Stimulated activated effector memory CD8-positive, alpha-beta T cell treated with anti-CD3 and anti-CD28 coated beads, Interleukin-12 subunit alpha, Interleukin-12 subunit beta, amount 100 ng/mL, for 72 hours (primary cell): ENCODE data around the gene AIP.
A peak's percentile ranks its signal among the peaks of the same experiment; 100 is the strongest.
"Not testable (repeated sequence)": the region's sequence is repeated elsewhere in the genome, so short reads cannot be mapped to it uniquely, and the experiment has no call there.

Experiments used
- ATAC-seq: fragments of 150-1000 bp; cut with Tn5 transposase; 2 replicates; pipeline ENCODE4 v1.10.0; 2021
- DNase-seq, 2 donors: peaks; one replicate each; pipeline ENCODE4 v3.0.0; 2021 to 2022; ENCODE audit warnings: low spot score in 2 of 2
- H3K27ac Mint-ChIP-seq: one replicate; pipeline ENCODE4 v1.8.0; 2022; ENCODE audit warnings: mild to moderate bottlenecking, mixed read lengths
- H3K36me3 Mint-ChIP-seq: one replicate; pipeline ENCODE4 v1.8.0; 2022; ENCODE audit warnings: mild to moderate bottlenecking, mixed read lengths
- H3K4me1 Mint-ChIP-seq: one replicate; pipeline ENCODE4 v1.8.0; 2022; ENCODE audit warnings: mixed read lengths
- H3K4me3 Mint-ChIP-seq: one replicate; pipeline ENCODE4 v1.8.0; 2022; ENCODE audit warnings: mild to moderate bottlenecking, mixed read lengths
- H3K9me3 Mint-ChIP-seq: one replicate; pipeline ENCODE4 v1.8.0; 2022; ENCODE audit warnings: mixed read lengths

Gene AIP

GRCh38 chr11:67458266-67458665 lies 24.6 kb upstream of the AIP start:
- Mint-ChIP-seq H3K4me3 (no peak overlapping the region), H3K36me3 (no peaks in the 10 kb centered on the region), H3K27ac (no peak overlapping the region), H3K9me3 (no peaks in the 10 kb centered on the region), H3K4me1 (peaks cover 6% of the 10 kb centered on the region)
- no peak for DNase-seq
- no peak for ATAC-seq

DNA sequence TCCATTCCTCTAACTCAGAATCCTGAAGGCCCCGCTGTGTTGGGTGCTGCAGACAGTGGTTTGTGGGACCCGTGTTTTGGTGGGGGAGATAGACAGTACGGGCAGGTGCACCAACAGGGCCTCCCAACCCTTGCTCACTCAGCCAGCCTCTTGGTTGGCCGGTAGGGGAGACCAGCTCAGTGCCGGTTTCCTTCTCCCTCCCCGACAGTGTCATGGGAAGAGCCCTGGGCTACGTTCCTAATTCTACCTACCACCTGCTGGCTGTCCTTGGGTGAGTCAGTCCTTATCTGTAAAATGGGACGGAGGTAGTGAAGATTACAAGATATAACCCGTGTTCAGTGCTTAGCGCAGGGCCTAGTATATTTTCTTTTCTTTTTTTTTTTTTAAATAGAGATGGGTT lies 19.6 kb upstream of the AIP start:
- no peak for DNase-seq
- no peak for ATAC-seq
- Mint-ChIP-seq H3K4me3 (no peak overlapping the region), H3K9me3 (no peaks in the 10 kb centered on the region), H3K27ac (no peak overlapping the region), H3K36me3 (peaks cover 6% of the 10 kb centered on the region), H3K4me1 (peaks cover 37% of the 10 kb centered on the region)

DNA sequence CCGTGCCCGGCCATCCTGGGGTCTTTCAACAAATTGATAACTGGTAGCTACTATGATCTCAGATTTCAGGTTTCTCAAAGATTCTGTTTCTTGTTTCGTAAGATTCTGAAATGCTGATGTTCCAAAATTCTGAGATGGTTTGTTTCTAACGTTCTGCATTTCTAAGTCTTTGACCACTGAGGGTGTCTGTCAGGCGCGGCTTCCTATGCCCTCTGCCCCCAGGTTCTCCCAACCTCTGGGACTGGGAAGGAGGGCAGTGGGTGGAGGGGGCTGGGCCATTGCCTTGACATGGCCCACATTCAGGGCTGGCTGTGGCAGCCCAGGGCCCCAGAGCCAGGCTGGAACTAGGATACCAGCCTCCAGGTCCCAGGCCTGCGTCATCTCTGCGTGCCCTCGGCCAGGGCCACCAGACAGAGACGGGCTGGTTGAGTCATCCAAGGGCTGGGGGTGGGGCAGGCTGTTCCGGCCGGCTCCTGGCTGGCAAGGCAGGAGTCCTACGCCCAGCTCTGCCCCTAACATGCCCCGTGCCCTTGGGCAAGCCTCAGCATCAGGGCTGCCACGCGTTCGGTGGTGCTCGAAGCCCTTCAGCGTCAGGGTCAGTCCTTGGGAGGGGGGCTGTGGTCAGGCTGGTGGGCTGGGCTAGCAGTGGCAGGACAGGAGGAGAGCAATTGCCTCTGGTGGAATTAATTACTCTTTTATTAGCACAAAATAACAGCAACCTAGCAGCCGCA lies 19.0 kb upstream of the AIP start:
- Mint-ChIP-seq H3K4me1 (peaks cover 41% of the 10 kb centered on the region), H3K9me3 (no peaks in the 10 kb centered on the region), H3K27ac (peak overlapping the region; percentile 94), H3K4me3 (peak overlapping the region; percentile 84), H3K36me3 (peaks cover 10% of the 10 kb centered on the region)
- DNase-seq (no peak), ATAC-seq (no peak)

DNA sequence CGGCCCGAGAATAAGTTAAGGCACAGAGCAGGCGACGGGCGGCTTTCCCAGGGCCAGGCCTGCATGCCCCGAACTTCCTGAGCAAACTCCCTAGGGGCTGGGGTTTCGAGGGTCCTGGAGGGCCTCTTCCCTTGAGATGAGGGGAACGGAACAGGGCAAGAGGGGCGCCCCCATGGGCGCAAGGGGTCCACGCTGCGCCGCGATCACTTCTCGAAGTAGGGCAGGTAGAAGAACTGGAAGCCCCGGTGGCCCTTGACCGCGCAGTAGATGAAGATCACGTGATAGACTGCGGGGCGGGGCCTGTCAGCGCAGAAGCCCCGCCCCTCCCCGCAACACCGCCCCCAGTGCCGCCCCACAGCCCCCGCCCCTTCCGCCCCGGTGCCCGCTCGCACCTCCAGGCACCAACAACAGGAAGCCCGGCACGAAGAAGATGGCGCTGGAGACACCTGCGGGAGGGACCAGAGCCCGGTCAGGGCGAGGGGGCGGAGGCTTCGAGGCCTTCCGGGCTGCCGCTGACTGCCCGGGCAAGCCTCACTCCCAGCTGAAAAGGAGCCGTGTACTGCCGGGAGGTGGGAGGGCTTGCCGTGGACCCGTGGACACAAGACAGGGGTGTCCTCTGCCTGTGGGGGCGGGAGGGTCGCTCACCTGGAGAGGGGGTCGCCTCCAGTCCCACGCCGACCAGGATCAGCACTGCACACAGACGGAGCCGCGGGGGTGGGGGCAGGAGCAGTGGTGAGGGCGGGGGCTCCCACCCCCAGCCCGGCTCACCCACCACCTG lies 18.2 kb upstream of the AIP start:
- Mint-ChIP-seq H3K36me3 (peaks cover 10% of the 10 kb centered on the region), H3K27ac (peak overlapping the region; percentile 94), H3K9me3 (no peaks in the 10 kb centered on the region), H3K4me1 (peaks cover 41% of the 10 kb centered on the region), H3K4me3 (peak overlapping the region; percentile 84)
- peak; percentile 79 to 92 for DNase-seq
- ATAC-seq, result peak; percentile 86

- Mint-ChIP-seq H3K4me3 (peak overlapping the region; percentile 84), H3K27ac (peak overlapping the region; percentile 94), H3K9me3 (no peaks in the 10 kb centered on the region), H3K36me3 (peaks cover 10% of the 10 kb centered on the region), H3K4me1 (peaks cover 36% of the 10 kb centered on the region)
- ATAC-seq, result no peak
- DNase-seq, result no peak
These were observed 17.7 kb upstream of the AIP start for GRCh38 chr11:67465189-67465510.

GRCh38 chr11:67465530-67465929 lies 17.3 kb upstream of the AIP start:
- DNase-seq, H3K9me3 Mint-ChIP-seq, ATAC-seq: not testable (repeated sequence)
- Mint-ChIP-seq H3K4me3 (peak overlapping the region; percentile 84), H3K36me3 (peaks cover 10% of the 10 kb centered on the region), H3K27ac (peak overlapping the region; percentile 94), H3K4me1 (peaks cover 36% of the 10 kb centered on the region)

GRCh38 chr11:67466367-67466766 lies 16.5 kb upstream of the AIP start:
- peak overlapping the region; percentile 91 for H3K4me3 Mint-ChIP-seq
- peaks cover 10% of the 10 kb centered on the region for H3K36me3 Mint-ChIP-seq
- H3K27ac Mint-ChIP-seq, result peak overlapping the region; percentile 91
- peaks cover 38% of the 10 kb centered on the region for H3K4me1 Mint-ChIP-seq
- H3K9me3 Mint-ChIP-seq, result no peaks in the 10 kb centered on the region
- ATAC-seq, result no peak
- DNase-seq, result no peak

DNA sequence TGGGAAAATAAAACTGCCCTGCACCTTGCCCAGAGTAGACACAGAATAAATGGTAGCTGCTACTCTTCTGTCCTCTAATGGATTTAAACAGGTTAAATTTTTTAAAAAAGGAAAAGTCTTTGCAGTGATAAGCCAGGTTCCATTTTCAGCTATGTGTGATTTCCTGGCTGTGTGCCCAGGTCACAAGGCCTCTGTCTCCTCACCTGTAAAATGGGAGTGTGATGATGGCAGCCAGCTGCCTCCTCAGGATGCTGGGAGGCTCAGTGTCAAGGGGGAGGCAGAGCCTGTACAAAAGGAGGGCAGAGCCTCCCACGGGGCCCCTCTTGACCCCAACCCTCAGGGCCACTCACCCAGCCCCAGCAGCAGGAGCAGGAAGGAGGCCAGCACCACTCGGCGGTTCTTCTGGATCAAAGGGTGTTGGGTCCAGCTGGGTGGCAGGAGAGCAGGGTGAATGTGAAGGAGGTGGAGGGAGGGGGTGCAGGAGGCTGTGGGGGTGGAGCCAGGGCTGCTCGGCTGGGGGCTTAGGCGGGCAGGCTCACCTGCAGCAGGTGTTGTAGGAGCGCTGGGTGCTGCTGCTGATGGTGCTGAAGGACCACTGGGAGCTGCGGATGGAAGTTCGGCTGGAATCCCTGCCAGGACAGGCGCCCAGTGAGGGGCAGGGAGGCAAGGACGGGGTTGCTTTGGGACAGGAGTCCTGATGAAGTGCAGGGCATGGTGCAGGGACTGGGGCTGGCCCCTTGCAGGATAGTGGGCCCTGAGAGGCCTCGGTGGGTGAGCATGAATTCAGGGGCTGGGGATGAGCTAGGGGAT lies 15.7 kb upstream of the AIP start:
- Mint-ChIP-seq H3K27ac (peak overlapping the region; percentile 91), H3K4me3 (peak overlapping the region; percentile 91), H3K4me1 (peaks cover 41% of the 10 kb centered on the region), H3K36me3 (peaks cover 10% of the 10 kb centered on the region), H3K9me3 (no peaks in the 10 kb centered on the region)
- DNase-seq, result no peak
- no peak for ATAC-seq

DNA sequence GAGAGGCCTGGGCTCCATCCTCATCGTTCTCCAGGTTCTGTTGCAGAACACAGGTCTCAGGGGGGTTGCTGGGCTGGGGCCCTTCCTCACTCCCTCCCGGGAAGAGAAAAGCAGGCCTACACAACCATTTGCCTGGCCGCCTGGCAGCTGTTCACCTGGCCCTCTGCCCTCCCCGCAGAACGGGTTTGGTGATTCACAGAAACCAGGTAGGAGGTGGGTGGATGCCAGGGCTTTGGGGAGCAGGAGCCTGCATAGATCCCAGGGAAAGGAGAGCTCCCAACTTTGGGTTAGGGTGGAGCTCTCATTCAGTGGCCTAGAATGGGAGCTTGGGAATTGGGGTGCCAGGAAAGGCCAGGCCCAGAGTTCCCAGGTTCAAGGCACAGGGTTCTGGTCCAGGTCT lies 14.8 kb upstream of the AIP start:
- Mint-ChIP-seq H3K4me1 (peaks cover 41% of the 10 kb centered on the region), H3K36me3 (peaks cover 10% of the 10 kb centered on the region), H3K9me3 (no peaks in the 10 kb centered on the region), H3K27ac (peak overlapping the region; percentile 91), H3K4me3 (peak overlapping the region; percentile 91)
- DNase-seq (no peak), ATAC-seq (no peak)

- ATAC-seq (peak; percentile 0), DNase-seq (no peak)
- H3K4me3 Mint-ChIP-seq, result peak overlapping the region; percentile 91
- H3K9me3 Mint-ChIP-seq, result no peaks in the 10 kb centered on the region
- peaks cover 41% of the 10 kb centered on the region for H3K4me1 Mint-ChIP-seq
- H3K27ac Mint-ChIP-seq, result peak overlapping the region; percentile 91
- peaks cover 10% of the 10 kb centered on the region for H3K36me3 Mint-ChIP-seq
These were observed 14.4 kb upstream of the AIP start for GRCh38 chr11:67468456-67468758.

DNA sequence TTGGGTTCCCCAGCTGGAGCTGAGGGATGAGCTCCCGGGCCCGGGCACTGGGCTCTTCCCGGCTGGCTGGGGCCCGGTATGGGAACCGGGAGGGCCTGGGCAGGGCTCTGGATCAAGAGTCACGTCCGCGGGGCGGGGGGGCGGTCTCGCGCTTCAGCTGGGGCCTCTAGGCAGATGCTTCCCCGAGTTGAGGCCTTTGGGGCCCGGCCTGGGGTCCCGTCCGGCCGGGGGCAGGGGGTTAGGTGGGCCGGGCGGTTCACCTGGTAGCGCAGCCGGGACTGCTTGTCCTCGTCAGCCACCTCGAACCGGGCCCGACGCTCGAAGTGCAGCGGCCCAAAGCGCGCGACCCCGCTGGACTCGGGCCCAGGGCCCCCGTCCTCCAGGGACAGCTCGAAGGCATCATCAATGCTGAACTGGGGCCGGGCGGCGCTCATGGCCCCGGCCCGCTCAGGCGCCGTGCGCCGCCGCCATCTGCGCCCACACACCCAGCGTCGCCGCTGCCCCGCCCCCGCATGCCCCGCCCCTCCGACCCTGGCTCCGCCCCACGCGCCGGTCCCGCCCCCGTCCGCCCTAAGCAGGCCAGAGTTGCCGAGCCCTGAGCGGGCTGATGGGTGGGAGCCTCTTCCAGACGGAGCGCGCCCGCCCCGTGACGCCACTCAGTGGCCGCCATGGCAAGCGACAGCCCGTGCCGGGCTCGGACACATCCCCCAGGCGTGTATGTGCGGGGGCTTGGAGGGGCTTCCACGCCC lies 13.9 kb upstream of the AIP start, which contains the start of gene TMEM134:
Gene TMEM134 (minus strand): TSS at position 493 of the 749 bp plus-strand sequence. CDS start 59 bp downstream, at position 434.
- Mint-ChIP-seq H3K9me3 (no peaks in the 10 kb centered on the region), H3K4me3 (peak within 1 kb of the TSS; percentile 91), H3K27ac (peak within 1 kb of the TSS; percentile 91), H3K36me3 (peaks cover 10% of the 10 kb centered on the region), H3K4me1 (peaks cover 41% of the 10 kb centered on the region)
- DNase-seq (peak; percentile 92 to 93), ATAC-seq (peak; percentile 88)

DNA sequence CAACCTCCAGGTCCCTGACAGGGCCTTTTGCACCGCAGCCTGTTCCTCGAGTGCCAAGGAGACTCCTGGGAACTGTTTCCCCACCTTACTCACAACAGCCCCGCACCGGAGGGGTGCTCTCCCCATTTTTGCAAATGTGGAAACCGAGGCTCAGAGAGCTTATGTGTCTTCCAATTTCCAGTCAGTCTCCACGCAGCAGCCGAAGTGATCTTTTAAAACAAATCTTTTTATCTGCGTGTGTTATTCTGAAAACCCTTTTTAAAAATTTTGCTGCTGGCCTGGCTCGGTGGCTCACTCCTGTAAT lies 13.4 kb upstream of the AIP start:
- Mint-ChIP-seq H3K4me1 (peaks cover 41% of the 10 kb centered on the region), H3K27ac (peak overlapping the region; percentile 91), H3K4me3 (peak overlapping the region; percentile 91), H3K9me3 (no peaks in the 10 kb centered on the region), H3K36me3 (peaks cover 10% of the 10 kb centered on the region)
- DNase-seq, result no peak
- no peak for ATAC-seq

- H3K27ac Mint-ChIP-seq, result no peak overlapping the region
- no peaks in the 10 kb centered on the region for H3K9me3 Mint-ChIP-seq
- peak overlapping the region; percentile 91 for H3K4me3 Mint-ChIP-seq
- no peak for ATAC-seq
- DNase-seq, result no peak
- peaks cover 32% of the 10 kb centered on the region for H3K4me1 Mint-ChIP-seq
- H3K36me3 Mint-ChIP-seq, result peaks cover 7% of the 10 kb centered on the region
These were observed 12.4 kb upstream of the AIP start for GRCh38 chr11:67470337-67471002.

- no peak for ATAC-seq
- Mint-ChIP-seq H3K4me3 (no peak overlapping the region), H3K36me3 (peaks cover 5% of the 10 kb centered on the region), H3K9me3 (no peaks in the 10 kb centered on the region), H3K4me1 (peaks cover 12% of the 10 kb centered on the region), H3K27ac (no peak overlapping the region)
- no peak for DNase-seq
These were observed 9.9 kb upstream of the AIP start for GRCh38 chr11:67472882-67473281.
